Esophagus squamous epithelium (tissue), 4 donors: ENCODE measurements around the gene SLIT1.

Experiments
- CTCF ChIP-seq, 6 experiments: fragments of 450-650 bp in 4 of 6; fragments of 200-600 bp in 2 of 6; sonication (generic) in 2 of 6; IDR thresholded peaks; one replicate each; pipeline ENCODE4 v1.5.1; 2016 to 2019; ENCODE audit warnings: antibody characterized with exemption in 6 of 6, mild to moderate bottlenecking in 4 of 6, moderate library complexity in 4 of 6
- POLR2A ChIP-seq, 4 donors: fragments of 450-650 bp; IDR thresholded peaks; one replicate each; pipeline ENCODE4 v1.6.1; 2017; ENCODE audit warnings: antibody characterized with exemption in 4 of 4, mild to moderate bottlenecking in 4 of 4, moderate library complexity in 3 of 4

DNA sequence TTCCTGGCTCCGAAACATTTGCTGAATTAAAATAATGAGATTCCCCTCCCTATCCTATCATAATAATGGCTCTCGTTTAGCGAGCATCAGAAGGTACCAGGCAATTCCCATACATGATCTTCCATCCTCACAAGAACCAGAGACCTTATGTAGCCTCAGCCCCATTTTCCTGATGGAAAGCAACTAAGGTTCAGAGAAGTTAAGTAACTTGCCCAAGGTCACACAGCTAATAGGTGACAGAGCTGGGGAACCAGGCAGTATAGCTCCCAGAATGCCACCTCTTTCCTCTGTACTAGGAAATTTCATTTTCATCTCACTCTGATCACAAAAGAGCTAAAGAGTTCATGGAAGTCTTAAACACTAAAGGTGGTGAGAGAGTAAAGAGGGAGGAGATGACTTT, 2.4 kb downstream of the SLIT1 start:
- TF ChIP-seq CTCF (IDR thresholded peaks at IDR 0.05), result no peak
- TF ChIP-seq POLR2A (IDR thresholded peaks at IDR 0.05), result no peak
